SK-N-DZ (cell line): Measurements from ENCODE around the gene C5orf47.

Experiments used
- DNase-seq: peaks from one replicate; pipeline ENCODE4 v3.0.0-alpha.2; 2015; ENCODE audit warnings: low spot score

C5orf47 gene

GRCh38 chr5:173969167-173970049 is 19.6 kb upstream of the C5orf47 start:
- no peak for DNase-seq

GRCh38 chr5:173970878-173971650 is 17.9 kb upstream of the C5orf47 start:
- no peak for DNase-seq

- DNase-seq, result no peak
Measured at GRCh38 chr5:173971681-173972345, 17.2 kb upstream of the C5orf47 start.

- DNase-seq, result peak; percentile 61
Measured at GRCh38 chr5:173972607-173972924, 16.4 kb upstream of the C5orf47 start.

- peak; percentile 86 for DNase-seq
Measured at GRCh38 chr5:173972925-173973615, 15.9 kb upstream of the C5orf47 start.

GRCh38 chr5:173973616-173973969 is 15.4 kb upstream of the C5orf47 start:
- DNase-seq, result no peak

GRCh38 chr5:173974688-173975239 is 14.2 kb upstream of the C5orf47 start:
- no peak for DNase-seq

GRCh38 chr5:173981185-173981761 is 7.7 kb upstream of the C5orf47 start:
- DNase-seq, result no peak

- DNase-seq, result peak; percentile 59
Measured at GRCh38 chr5:173984218-173984617, 4.8 kb upstream of the C5orf47 start.

GRCh38 chr5:173989432-173990082 is 587 bp downstream of the C5orf47 start:
- no peak for DNase-seq

- DNase-seq, result no peak
Measured at GRCh38 chr5:173997331-173997730, 8.4 kb downstream of the C5orf47 start.

- no peak for DNase-seq
Measured at GRCh38 chr5:173998531-173998930, 9.6 kb downstream of the C5orf47 start.

GRCh38 chr5:174000076-174000475 is 11.1 kb downstream of the C5orf47 start:
- no peak for DNase-seq

- no peak for DNase-seq
Measured at GRCh38 chr5:174003795-174004194, 14.8 kb downstream of the C5orf47 start.

GRCh38 chr5:174008922-174009321 is 20.0 kb downstream of the C5orf47 start:
- DNase-seq, result no peak

- DNase-seq, result no peak
Measured at GRCh38 chr5:174010365-174010764, 21.4 kb downstream of the C5orf47 start.

- no peak for DNase-seq
Measured at GRCh38 chr5:174011441-174011840, 22.5 kb downstream of the C5orf47 start.

- peak; percentile 63 for DNase-seq
Measured at GRCh38 chr5:174020069-174020927, 31.3 kb downstream of the C5orf47 start.

GRCh38 chr5:174020928-174021304 is 31.9 kb downstream of the C5orf47 start:
- DNase-seq, result no peak
